Lung (tissue), 12 donors: ENCODE measurements around the gene RMDN2. TPM values are rescaled to one million over a fixed set of nuclear protein-coding genes. Genes with fewer than 3 reads are reported as not detected.
A peak's percentile ranks its signal among the peaks of the same experiment; 100 is the strongest.
"Not testable (repeated sequence)": the region's sequence is repeated elsewhere in the genome, so short reads cannot be mapped to it uniquely, and the experiment has no call there.

ENCODE experiments used
- ATAC-seq: fragments of 200-7000 bp; cut with Tn5 transposase; one replicate; pipeline ENCODE4 v1.9.1; 2020; ENCODE audit warnings: moderate number of reproducible peaks; ENCODE audit not compliant: insufficient read depth, low FRiP score
- DNase-seq, 3 donors: peaks; one replicate each; pipeline ENCODE4 v3.0.0-alpha.2; 2013 to 2017
- H3K27ac ChIP-seq, 2 donors: one replicate each; pipeline ENCODE4 v1.5.1; 2013; ENCODE audit warnings: mild to moderate bottlenecking in 2 of 2, moderate library complexity in 2 of 2, control low read depth in 1 of 2, inconsistent platforms in 1 of 2, low read depth in 1 of 2, low read length in 1 of 2
- H3K27me3 ChIP-seq, 3 donors: one replicate each; pipeline ENCODE4 v1.5.1; 2013; ENCODE audit warnings: low read length in 2 of 3; ENCODE audit not compliant: control insufficient read depth in 3 of 3, insufficient read depth in 3 of 3
- H3K36me3 ChIP-seq, 4 donors: one replicate each; pipeline ENCODE4 v1.5.1; 2013; ENCODE audit warnings: low read length in 4 of 4, mild to moderate bottlenecking in 1 of 4, moderate library complexity in 1 of 4; ENCODE audit not compliant: control insufficient read depth in 4 of 4, insufficient read depth in 4 of 4
- H3K4me1 ChIP-seq, 5 donors: one replicate each; pipeline ENCODE4 v1.5.1; 2013; ENCODE audit warnings: low read length in 5 of 5, mild to moderate bottlenecking in 2 of 5, moderate library complexity in 1 of 5; ENCODE audit not compliant: control insufficient read depth in 5 of 5, insufficient read depth in 5 of 5
- H3K4me3 ChIP-seq: one replicate; pipeline ENCODE4 v1.5.1; 2013; ENCODE audit warnings: mild to moderate bottlenecking, control low read depth, moderate library complexity
- H3K9ac ChIP-seq, 2 donors: one replicate each; pipeline ENCODE4 v1.5.1; 2013; ENCODE audit warnings: low read length in 2 of 2, control low read depth in 1 of 2; ENCODE audit not compliant: insufficient read depth in 1 of 2
- H3K9me3 ChIP-seq, 4 donors: one replicate each; pipeline ENCODE4 v1.5.1; 2013; ENCODE audit warnings: low read length in 3 of 4, mild to moderate bottlenecking in 1 of 4, moderate library complexity in 1 of 4; ENCODE audit not compliant: control insufficient read depth in 4 of 4, insufficient read depth in 3 of 4
- WGBS, 2 donors: extraction: QIAGEN DNeasy Blood & Tissue Kit; methylation state at CpG; one replicate each; pipeline ENCODE4 v1.1.7; 2013; 5-methylcytosine and 5-hydroxymethylcytosine counted together
- polyA plus RNA-seq, 2 donors: library from polyadenylated mRNA; stranded (reverse); fragments of 200-250 nt; gene quantifications; one replicate each; pipeline ENCODE4 v1.2.1, GENCODE V29; 2013
- total RNA-seq, 2 donors: library from RNA; depleted of rRNA in 1 of 2; stranded (reverse); fragments of >200 nt in 1 of 2; gene quantifications; one replicate each; pipeline ENCODE4 v1.2.1, GENCODE V29; 2014 to 2021
- TF ChIP-seq, protein P1 (sequence below): IDR thresholded peaks from 2 replicates; pipeline ENCODE4 v1.5.1; 2012; ENCODE audit warnings: mild to moderate bottlenecking; ENCODE audit errors: control extremely low read depth, extremely low read depth
- donor health status: control.
- donor health status: control.
- donor health status: Bipolar disorder and iron deficiency.
- donor health status: healthy.
- donor health status: DM: yes; HTN: yes; CAD: no.

The RMDN2 gene
- total and polyA plus RNA-seq, 4 donors, result 7.7 to 37.9 (median 18.3) TPM

DNA sequence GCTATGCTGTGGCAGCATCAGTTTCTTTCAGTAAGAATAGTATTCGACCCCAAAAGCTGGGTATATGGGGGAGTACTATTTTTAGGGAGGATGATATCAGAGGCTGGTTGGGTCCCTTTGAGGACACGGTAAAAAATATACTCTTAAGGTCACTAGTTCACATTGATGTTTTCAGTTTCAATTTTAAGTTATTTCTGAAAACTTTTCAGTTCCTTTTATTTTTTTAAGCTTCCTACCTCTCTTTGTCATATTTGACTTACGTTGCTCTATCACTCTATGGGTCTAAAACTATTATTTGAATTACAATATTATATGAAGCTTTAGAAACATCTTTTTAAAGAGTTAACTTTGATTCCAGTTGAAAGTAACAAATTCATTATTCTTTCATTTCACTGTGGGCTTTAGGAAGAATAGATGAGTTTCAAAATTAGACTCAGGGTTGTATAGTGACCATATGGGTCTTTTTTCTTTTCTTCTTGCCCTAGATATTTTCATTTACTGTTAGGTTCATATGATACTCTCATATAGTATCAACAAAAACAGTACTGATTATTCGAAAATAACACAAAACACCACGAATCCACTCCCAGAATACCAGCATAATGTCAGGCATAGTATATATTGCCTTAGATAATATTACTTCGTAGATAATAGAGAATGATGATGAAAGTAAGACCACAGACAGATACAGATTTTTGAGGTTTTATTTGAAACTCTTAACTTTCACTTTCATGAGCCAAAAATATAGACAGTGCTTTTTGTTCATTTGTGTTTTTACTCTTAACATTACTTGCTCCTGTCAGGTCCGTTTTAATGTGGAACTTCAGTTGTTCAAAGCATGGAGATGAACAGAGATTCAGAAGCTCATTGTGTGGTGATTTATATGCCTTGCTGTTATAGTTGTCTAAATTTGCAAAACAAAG is 9.8 kb downstream of the RMDN2 start:
- Histone ChIP-seq H3K9me3 (no peaks in the 10 kb centered on the region), H3K36me3 (peaks cover 0 to 5% (median 1%) of the 10 kb centered on the region in 4 donors), H3K27me3 (no peaks in the 10 kb centered on the region), H3K4me1 (no peaks in the 10 kb centered on the region), H3K27ac (no peak overlapping the region), H3K9ac (peak overlapping the region in 1 of 2 donors; percentile 28), H3K4me3 (no peak overlapping the region)
- WGBS, 2 donors, result 43 to 49% methylated on average over 7 of the region's 7 CpGs
- TF ChIP-seq, protein P1, sequence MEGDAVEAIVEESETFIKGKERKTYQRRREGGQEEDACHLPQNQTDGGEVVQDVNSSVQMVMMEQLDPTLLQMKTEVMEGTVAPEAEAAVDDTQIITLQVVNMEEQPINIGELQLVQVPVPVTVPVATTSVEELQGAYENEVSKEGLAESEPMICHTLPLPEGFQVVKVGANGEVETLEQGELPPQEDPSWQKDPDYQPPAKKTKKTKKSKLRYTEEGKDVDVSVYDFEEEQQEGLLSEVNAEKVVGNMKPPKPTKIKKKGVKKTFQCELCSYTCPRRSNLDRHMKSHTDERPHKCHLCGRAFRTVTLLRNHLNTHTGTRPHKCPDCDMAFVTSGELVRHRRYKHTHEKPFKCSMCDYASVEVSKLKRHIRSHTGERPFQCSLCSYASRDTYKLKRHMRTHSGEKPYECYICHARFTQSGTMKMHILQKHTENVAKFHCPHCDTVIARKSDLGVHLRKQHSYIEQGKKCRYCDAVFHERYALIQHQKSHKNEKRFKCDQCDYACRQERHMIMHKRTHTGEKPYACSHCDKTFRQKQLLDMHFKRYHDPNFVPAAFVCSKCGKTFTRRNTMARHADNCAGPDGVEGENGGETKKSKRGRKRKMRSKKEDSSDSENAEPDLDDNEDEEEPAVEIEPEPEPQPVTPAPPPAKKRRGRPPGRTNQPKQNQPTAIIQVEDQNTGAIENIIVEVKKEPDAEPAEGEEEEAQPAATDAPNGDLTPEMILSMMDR, result no peak
- ATAC-seq, result no peak
- no peak for DNase-seq

DNA sequence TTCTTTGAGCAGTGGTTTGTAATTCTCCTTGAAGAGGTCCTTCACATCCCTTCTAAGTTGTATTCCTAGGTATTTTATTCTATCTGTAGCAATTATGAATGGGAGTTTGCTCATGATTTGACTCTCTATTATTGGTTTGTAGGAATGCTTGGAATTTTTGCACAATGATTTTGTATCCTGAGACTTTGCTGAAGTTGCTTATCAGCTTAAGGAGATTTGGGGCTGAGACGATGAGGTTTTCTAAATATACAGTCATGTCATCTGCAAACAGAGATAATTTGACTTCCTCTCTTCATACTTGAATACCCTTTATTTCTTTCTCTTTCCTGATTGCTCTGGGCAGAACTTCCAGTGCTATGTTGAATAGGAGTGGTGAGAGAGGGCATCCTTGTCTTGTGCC is 12.5 kb downstream of the RMDN2 start:
- not testable (repeated sequence) for H3K27me3 ChIP-seq, H3K9ac ChIP-seq, H3K27ac ChIP-seq, H3K4me3 ChIP-seq, H3K36me3 ChIP-seq, DNase-seq, H3K9me3 ChIP-seq, H3K4me1 ChIP-seq, ATAC-seq
- 27 to 33% methylated on average over 1 of the region's 1 CpG for WGBS, 2 donors

DNA sequence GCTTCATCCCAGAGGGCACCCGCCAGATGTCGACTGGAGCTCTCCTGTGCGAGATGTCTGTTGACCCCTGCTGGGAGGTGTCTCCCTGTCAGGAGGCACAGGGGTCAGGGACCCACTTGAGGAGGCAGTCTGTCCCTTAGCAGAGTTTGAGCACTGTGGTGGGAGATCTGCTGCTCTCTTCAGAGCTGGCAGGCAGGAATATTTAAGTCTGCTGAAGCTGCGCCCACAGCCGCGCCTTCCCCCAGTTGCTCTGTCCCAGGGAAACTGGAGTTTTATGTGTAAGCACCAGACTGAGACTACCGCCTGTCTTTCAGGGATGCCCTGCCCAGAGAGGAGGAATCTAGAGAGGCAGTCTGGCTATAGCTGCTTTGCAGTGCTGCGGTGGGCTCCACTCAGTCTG is 16.2 kb downstream of the RMDN2 start:
- H3K9ac ChIP-seq, H3K4me3 ChIP-seq, ATAC-seq, H3K36me3 ChIP-seq, H3K9me3 ChIP-seq, H3K27ac ChIP-seq, DNase-seq, H3K27me3 ChIP-seq, H3K4me1 ChIP-seq: not testable (repeated sequence)
- 97 to 98% methylated on average over 8 of the region's 8 CpGs for WGBS, 2 donors

DNA sequence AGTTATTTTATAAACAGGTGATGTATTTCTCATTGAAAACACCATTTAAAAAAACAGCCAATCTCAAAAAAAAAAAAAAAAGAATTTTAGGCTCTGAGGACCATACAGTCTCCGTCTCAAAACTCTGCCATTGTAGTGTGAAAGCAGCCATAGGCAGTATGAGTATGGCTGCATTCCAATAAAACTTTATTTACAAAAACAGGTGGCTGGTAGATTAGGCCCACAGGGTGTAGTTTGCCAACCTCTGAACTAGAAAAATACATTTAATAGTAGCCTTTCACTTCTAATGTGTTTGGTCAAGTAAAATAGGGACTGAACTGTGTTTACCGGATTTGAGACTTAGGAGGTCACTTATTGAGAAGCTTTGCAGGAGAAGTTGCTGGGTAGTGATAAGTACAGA is 19.2 kb downstream of the RMDN2 start:
- WGBS, 2 donors, result 89 to 97% methylated on average over 2 of the region's 2 CpGs
- no peak overlapping the region for H3K4me3 ChIP-seq
- no peak overlapping the region for H3K27ac ChIP-seq
- H3K27me3 ChIP-seq, result no peaks in the 10 kb centered on the region
- no peaks in the 10 kb centered on the region for H3K4me1 ChIP-seq
- ATAC-seq (no peak), DNase-seq (no peak)
- no peak overlapping the region for H3K9ac ChIP-seq
- peaks cover 0 to 3% (median under 1%) of the 10 kb centered on the region in 4 donors for H3K36me3 ChIP-seq
- H3K9me3 ChIP-seq, result no peaks in the 10 kb centered on the region
- TF ChIP-seq, protein P1, result no peak
